Naive thymus-derived CD4-positive, alpha-beta T cell (primary cell): ENCODE measurements around the gene RAB12. TPM values are rescaled to one million over a fixed set of nuclear protein-coding genes. Genes with fewer than 3 reads are reported as not detected.

Experiments used
- ATAC-seq: fragments of 150-1000 bp; cut with Tn5 transposase; 2 replicates; pipeline ENCODE4 v1.10.0; 2021; ENCODE audit warnings: mild to moderate bottlenecking, moderate library complexity
- CTCF ChIA-PET: fragments of 350-600 bp; sonication (Branson Sonifier 250); formaldehyde crosslinking; loops from one replicate; lab custom pipeline; 2021; ENCODE audit warnings: antibody characterized with exemption; lab: Charles Lee
- POLR2A ChIA-PET: fragments of 350-600 bp; sonication (Branson Sonifier 250); formaldehyde crosslinking; loops from one replicate; lab custom pipeline; 2021; ENCODE audit warnings: antibody characterized with exemption, inconsistent platforms; lab: Charles Lee
- DNase-seq, 9 donors: peaks; one replicate each; pipeline versions ENCODE4 v3.0.0 to v3.0.0-alpha.2; 2020 to 2022; ENCODE audit warnings: mixed read lengths in 1 of 9
- H3K27ac ChIP-seq: one replicate; pipeline ENCODE4 v1.7.0; 2013; ENCODE audit warnings: mild to moderate bottlenecking, low read depth, low read length, moderate library complexity
- H3K27me3 ChIP-seq, 2 donors: one replicate each; pipeline ENCODE4 v1.7.0; 2013; ENCODE audit warnings: low read length in 2 of 2, mild to moderate bottlenecking in 2 of 2, moderate library complexity in 2 of 2; ENCODE audit not compliant: control insufficient read depth in 2 of 2, insufficient read depth in 2 of 2
- H3K36me3 ChIP-seq, 3 experiments: 1 replicate in 2 of 3; 2 replicates in 1 of 3; pipeline ENCODE4 v1.7.0; 2013; ENCODE audit warnings: low read length in 3 of 3, mild to moderate bottlenecking in 3 of 3, moderate library complexity in 1 of 3; ENCODE audit not compliant: insufficient read depth in 3 of 3, control insufficient read depth in 2 of 3
- H3K4me1 ChIP-seq, 2 donors: one replicate each; pipeline ENCODE4 v1.7.0; 2013; ENCODE audit warnings: low read length in 2 of 2, mild to moderate bottlenecking in 2 of 2, moderate library complexity in 1 of 2; ENCODE audit not compliant: control insufficient read depth in 2 of 2, insufficient read depth in 2 of 2
- H3K4me3 ChIP-seq: 2 replicates; pipeline ENCODE4 v1.7.0; 2013; ENCODE audit warnings: mild to moderate bottlenecking, low read length
- H3K9me3 ChIP-seq, 3 experiments: 1 replicate in 2 of 3; 2 replicates in 1 of 3; pipeline ENCODE4 v1.7.0; 2013; ENCODE audit warnings: low read length in 3 of 3; ENCODE audit not compliant: control insufficient read depth in 2 of 3
- H3K27ac Mint-ChIP-seq, 9 donors: one replicate each; pipeline ENCODE4 v1.8.0; 2020 to 2022; ENCODE audit warnings: mixed read lengths in 9 of 9, mild to moderate bottlenecking in 8 of 9, moderate library complexity in 5 of 9, inconsistent platforms in 2 of 9
- H3K27me3 Mint-ChIP-seq, 5 donors: one replicate each; pipeline ENCODE4 v1.8.0; 2021 to 2022; ENCODE audit warnings: mixed read lengths in 5 of 5, mild to moderate bottlenecking in 1 of 5
- H3K36me3 Mint-ChIP-seq, 5 donors: one replicate each; pipeline ENCODE4 v1.8.0; 2020 to 2022; ENCODE audit warnings: mixed read lengths in 5 of 5, mild to moderate bottlenecking in 3 of 5, inconsistent platforms in 1 of 5
- H3K4me1 Mint-ChIP-seq, 7 donors: one replicate each; pipeline ENCODE4 v1.8.0; 2020 to 2022; ENCODE audit warnings: mixed read lengths in 7 of 7, mild to moderate bottlenecking in 3 of 7, inconsistent platforms in 1 of 7
- H3K4me3 Mint-ChIP-seq, 10 donors: one replicate each; pipeline ENCODE4 v1.8.0; 2020 to 2022; ENCODE audit warnings: mild to moderate bottlenecking in 10 of 10, mixed read lengths in 10 of 10, moderate library complexity in 6 of 10, inconsistent platforms in 2 of 10
- H3K9me3 Mint-ChIP-seq, 11 donors: one replicate each; pipeline ENCODE4 v1.8.0; 2020 to 2022; ENCODE audit warnings: mixed read lengths in 11 of 11, mild to moderate bottlenecking in 4 of 11, inconsistent platforms in 1 of 11, moderate library complexity in 1 of 11
- intact Hi-C, 2 donors: fragments of 100-400 bp; cut with micrococcal nuclease; formaldehyde crosslinking; loops; one replicate each; pipeline ENCODE4 v1.15.1; 2023
- polyA plus RNA-seq, 2 donors: library from polyadenylated mRNA; unstranded; fragments of 300-500 nt; fragmentation: Illumina TruSeq; gene quantifications; one replicate each; pipeline ENCODE4 v1.2.3, GENCODE V29; 2021
- total RNA-seq, 6 experiments: library from RNA in 5 of 6; stranded (reverse) in 5 of 6; gene quantifications; 1 replicate in 5 of 6; 2 replicates in 1 of 6; pipeline ENCODE4 v1.2.3 and lab custom pipeline; 2021 to 2026

RAB12 gene
- total and polyA plus RNA-seq, 7 experiments from 2014 or later = 0.12 to 26.2 (median 20.3) TPM

DNA sequence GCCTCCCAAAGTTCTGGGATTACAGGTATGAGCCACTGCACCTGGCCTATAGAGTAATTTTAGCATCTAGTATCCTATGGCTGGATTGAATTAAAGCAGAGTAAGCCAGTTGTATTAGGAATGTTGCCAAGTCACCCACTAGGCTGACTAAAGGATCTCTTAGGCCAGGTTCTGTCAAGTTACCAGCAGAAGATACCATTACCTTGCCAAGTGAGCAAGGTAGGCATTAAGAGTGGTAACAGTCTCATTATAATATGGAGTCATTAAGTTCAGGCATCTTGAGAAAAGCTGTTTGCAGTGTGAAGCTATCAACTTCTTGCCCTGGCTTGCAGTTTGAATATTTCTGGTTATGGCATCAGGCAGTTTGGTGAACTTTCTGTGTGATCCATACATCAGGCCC, 59.1 kb downstream of the RAB12 start:
- peaks cover 0 to 6% (median 0%) of the 10 kb centered on the region in 5 donors for H3K27me3 Mint-ChIP-seq
- Histone ChIP-seq H3K36me3 (no peaks in the 10 kb centered on the region), H3K9me3 (no peaks in the 10 kb centered on the region), H3K4me3 (no peak overlapping the region), H3K27ac (no peak overlapping the region), H3K27me3 (no peaks in the 10 kb centered on the region), H3K4me1 (no peaks in the 10 kb centered on the region)
- CTCF ChIA-PET = no interaction called here
- DNase-seq (no peak), ATAC-seq (no peak)
- peaks cover 0 to 3% (median 0%) of the 10 kb centered on the region in 11 donors for H3K9me3 Mint-ChIP-seq
- peaks cover 0 to 3% (median 0%) of the 10 kb centered on the region in 5 donors for H3K36me3 Mint-ChIP-seq
- intact Hi-C loops = no loop called here
- no peak overlapping the region for H3K27ac Mint-ChIP-seq
- H3K4me3 Mint-ChIP-seq = no peak overlapping the region
- no peaks in the 10 kb centered on the region for H3K4me1 Mint-ChIP-seq
- POLR2A ChIA-PET = no interaction called here

DNA sequence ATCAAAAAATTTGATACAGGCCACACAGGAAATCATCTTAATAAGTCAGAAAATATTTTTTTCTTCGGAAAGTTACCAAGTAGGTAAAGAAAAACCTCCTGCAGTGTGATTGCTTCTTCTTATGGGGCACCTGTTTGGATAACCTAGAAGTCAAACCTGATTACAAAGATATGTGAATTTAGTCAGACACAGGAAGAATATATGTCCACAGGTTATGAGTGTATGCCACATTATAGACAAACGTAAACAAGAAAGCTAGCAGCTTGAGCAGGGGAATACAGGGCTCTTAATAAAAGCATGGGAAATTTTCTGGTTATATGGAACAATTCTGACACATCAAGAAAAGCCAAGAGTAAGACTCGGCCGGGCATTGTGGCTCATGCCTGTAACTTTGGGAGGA, 60.3 kb downstream of the RAB12 start:
- no peak overlapping the region for H3K4me3 ChIP-seq
- ChIA-PET POLR2A (no interaction called here), CTCF (no interaction called here)
- Mint-ChIP-seq H3K27ac (no peak overlapping the region), H3K27me3 (peaks cover 0 to 6% (median 0%) of the 10 kb centered on the region in 5 donors), H3K4me3 (no peak overlapping the region), H3K36me3 (peaks cover 0 to 7% (median 0%) of the 10 kb centered on the region in 5 donors), H3K4me1 (no peaks in the 10 kb centered on the region), H3K9me3 (peaks cover 0 to 7% (median 0%) of the 10 kb centered on the region in 11 donors)
- H3K36me3 ChIP-seq = no peaks in the 10 kb centered on the region
- no peaks in the 10 kb centered on the region for H3K27me3 ChIP-seq
- no peaks in the 10 kb centered on the region for H3K9me3 ChIP-seq
- H3K27ac ChIP-seq = no peak overlapping the region
- no peaks in the 10 kb centered on the region for H3K4me1 ChIP-seq
- intact Hi-C loops = no loop called here
- DNase-seq = no peak
- no peak for ATAC-seq

DNA sequence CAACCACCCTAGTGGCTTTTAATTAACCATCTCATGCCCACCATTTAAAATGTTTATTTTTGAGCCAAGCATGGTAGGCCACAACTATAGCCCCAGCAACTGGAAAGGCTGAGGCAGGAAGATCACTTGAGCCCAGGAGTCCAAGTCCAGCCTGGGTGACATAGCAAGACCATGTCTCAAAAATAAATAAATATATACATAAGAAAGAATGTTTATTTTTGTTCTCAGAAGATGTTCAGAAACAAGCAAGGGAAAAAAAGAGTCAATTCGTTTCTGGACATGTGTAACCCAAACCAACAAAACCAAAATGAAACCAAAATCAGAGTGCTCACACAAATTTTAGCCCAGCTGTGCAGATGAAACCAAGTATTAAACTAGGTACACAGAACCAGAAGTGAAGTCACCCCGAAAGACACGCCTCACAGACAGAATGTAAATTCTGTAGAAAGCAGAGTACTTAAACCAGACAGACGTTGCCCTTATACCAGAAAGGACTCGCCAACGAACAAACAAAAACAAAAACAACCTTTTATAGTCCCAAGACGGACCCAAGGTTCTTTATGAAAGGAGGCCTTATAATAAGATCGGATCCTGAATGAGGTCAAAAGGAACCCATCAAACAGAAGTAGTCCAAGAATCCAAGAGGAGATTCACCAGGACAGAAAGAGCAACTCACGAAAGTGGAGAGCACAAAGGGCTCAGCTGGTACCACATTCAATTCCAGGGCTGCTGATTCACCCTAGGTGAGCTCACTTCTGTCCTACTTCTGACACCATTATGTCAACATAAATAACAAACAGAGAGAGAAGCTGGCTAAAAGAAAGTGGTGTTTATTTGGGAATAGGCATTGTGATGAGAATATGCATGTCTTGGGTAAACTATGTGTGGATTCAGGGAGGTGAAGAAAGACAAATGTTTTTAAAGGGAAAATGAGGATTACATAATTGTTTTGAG, 64.3 kb downstream of the RAB12 start:
- Mint-ChIP-seq H3K4me1 (no peaks in the 10 kb centered on the region), H3K9me3 (peaks cover 0 to 4% (median 0%) of the 10 kb centered on the region in 11 donors), H3K36me3 (peaks cover 0 to 3% (median 0%) of the 10 kb centered on the region in 5 donors), H3K4me3 (no peak overlapping the region), H3K27me3 (peaks cover 0 to 9% (median 0%) of the 10 kb centered on the region in 5 donors), H3K27ac (no peak overlapping the region)
- ATAC-seq = no peak
- intact Hi-C loops = no loop called here
- DNase-seq = no peak
- Histone ChIP-seq H3K27ac (no peak overlapping the region), H3K9me3 (no peaks in the 10 kb centered on the region), H3K4me3 (no peak overlapping the region), H3K27me3 (no peaks in the 10 kb centered on the region), H3K36me3 (no peaks in the 10 kb centered on the region), H3K4me1 (no peaks in the 10 kb centered on the region)
- CTCF ChIA-PET = no interaction called here
- POLR2A ChIA-PET = no interaction called here

DNA sequence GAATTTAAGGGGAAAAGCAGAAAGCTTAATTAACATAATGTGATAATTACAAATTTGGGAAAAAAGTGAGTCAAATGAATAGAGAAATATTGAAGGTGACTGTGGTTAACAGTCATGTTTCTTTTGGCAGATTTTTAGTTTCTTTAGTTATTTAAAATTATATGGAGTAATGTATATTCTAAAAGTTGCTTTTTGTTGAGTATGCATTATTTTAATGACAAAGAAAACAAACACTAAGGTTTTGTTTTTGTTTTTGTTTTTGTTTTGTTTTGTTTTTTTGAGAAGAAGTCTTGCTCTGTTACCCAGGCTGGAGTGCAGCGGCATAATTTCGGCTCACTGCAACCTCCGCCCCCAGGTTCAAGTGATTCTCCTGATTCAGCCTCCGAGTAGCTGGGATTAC, 65.8 kb downstream of the RAB12 start:
- intact Hi-C loops = no loop called here

DNA sequence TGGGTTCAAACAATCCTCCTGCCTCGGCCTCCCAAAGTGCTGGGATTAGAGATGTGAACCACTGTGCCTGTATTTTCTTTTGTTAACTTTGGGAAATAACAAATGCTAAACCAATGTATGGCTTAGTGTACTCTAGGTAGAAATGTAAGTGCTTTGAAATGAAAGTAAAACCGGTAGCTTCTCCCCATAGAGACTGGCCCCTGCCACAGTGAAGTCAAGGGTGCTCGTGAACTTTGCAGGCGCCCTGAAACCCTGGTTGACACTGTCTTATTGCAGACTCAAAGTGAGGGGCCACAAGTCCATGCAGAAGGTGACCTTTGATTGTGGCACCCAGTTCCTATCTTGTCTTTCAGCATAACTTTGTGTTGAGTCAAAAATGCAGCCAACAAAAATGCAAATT, 72.0 kb downstream of the RAB12 start:
- Histone ChIP-seq H3K4me1 (no peaks in the 10 kb centered on the region), H3K4me3 (no peak overlapping the region), H3K9me3 (no peaks in the 10 kb centered on the region), H3K36me3 (no peaks in the 10 kb centered on the region), H3K27ac (no peak overlapping the region), H3K27me3 (no peaks in the 10 kb centered on the region)
- intact Hi-C loops = no loop called here
- H3K4me3 Mint-ChIP-seq = no peak overlapping the region
- H3K4me1 Mint-ChIP-seq = peaks cover 0 to 4% (median 0%) of the 10 kb centered on the region in 7 donors
- ATAC-seq (no peak), DNase-seq (no peak)
- H3K27me3 Mint-ChIP-seq = peaks cover 0 to 3% (median 0%) of the 10 kb centered on the region in 5 donors
- H3K36me3 Mint-ChIP-seq = no peaks in the 10 kb centered on the region
- H3K9me3 Mint-ChIP-seq = no peaks in the 10 kb centered on the region
- ChIA-PET POLR2A (no interaction called here), CTCF (no interaction called here)
- H3K27ac Mint-ChIP-seq = peak overlapping the region in 1 of 9 donors; percentile 55

More for the DNA sequence above, 65.8 kb downstream of the RAB12 start:
- Mint-ChIP-seq H3K36me3 (peaks cover 0 to 3% (median 0%) of the 10 kb centered on the region in 5 donors), H3K27me3 (peaks cover 0 to 9% (median 0%) of the 10 kb centered on the region in 5 donors), H3K27ac (no peak overlapping the region), H3K4me3 (no peak overlapping the region), H3K9me3 (peaks cover 0 to 4% (median 0%) of the 10 kb centered on the region in 11 donors), H3K4me1 (no peaks in the 10 kb centered on the region)
- H3K4me1 ChIP-seq = no peaks in the 10 kb centered on the region
- no peak for ATAC-seq
- H3K9me3 ChIP-seq = no peaks in the 10 kb centered on the region
- ChIA-PET POLR2A (no interaction called here), CTCF (no interaction called here)
- DNase-seq = no peak
- no peak overlapping the region for H3K4me3 ChIP-seq
- no peak overlapping the region for H3K27ac ChIP-seq
- no peaks in the 10 kb centered on the region for H3K27me3 ChIP-seq
- no peaks in the 10 kb centered on the region for H3K36me3 ChIP-seq

DNA sequence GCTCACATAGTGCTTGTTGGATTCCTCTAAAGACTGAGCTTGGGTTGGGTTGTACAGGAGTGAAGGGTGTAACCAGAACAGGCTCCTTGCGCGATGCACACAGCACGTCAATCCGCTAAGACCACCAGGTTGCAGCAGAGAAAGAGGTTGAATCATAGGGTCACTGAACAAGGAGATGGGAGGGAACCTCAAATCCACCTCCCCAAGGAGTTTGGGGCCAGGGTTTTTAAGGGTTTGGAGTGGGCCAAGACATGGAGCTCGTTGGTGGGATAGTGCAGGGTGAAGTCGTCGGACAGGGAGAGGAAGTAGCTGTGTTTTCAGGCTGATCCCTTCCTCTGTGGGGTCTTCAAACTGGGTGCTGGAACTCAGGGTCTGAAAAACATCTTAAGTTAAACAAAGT, 75.3 kb downstream of the RAB12 start:
- no peak for ATAC-seq
- CTCF ChIA-PET = interaction anchor here (1.4 kb wide), 1 partner anchor 11 kb away, joined by 4 read pairs; no protein-coding TSS in a partner anchor
- peaks cover 0 to 7% (median 0%) of the 10 kb centered on the region in 5 donors for H3K27me3 Mint-ChIP-seq

More for the DNA sequence above, 75.3 kb downstream of the RAB12 start:
- Mint-ChIP-seq H3K36me3 (no peaks in the 10 kb centered on the region), H3K4me1 (peaks cover 0 to 4% (median 0%) of the 10 kb centered on the region in 7 donors), H3K4me3 (no peak overlapping the region), H3K9me3 (no peaks in the 10 kb centered on the region), H3K27ac (peak overlapping the region in 1 of 9 donors; percentile 8)
- Histone ChIP-seq H3K4me1 (no peaks in the 10 kb centered on the region), H3K36me3 (no peaks in the 10 kb centered on the region), H3K27ac (no peak overlapping the region), H3K27me3 (no peaks in the 10 kb centered on the region), H3K9me3 (no peaks in the 10 kb centered on the region), H3K4me3 (no peak overlapping the region)
- DNase-seq = no peak
- POLR2A ChIA-PET = no interaction called here
- intact Hi-C loops = no loop called here
